Measurements from ENCODE around the gene APOA4. TPM values are rescaled to one million over a fixed set of nuclear protein-coding genes. Genes with fewer than 3 reads are reported as not detected.

Gene APOA4
- total and polyA plus RNA-seq, 9 of the 15 experiments (the other 6 are each of a cell fraction or from before 2014, with no cell fraction given), result 0.07 TPM; not detected in 8

GRCh38 chr11:116787786-116788486, 35.2 kb downstream of the APOA4 start, which contains the start of gene ZPR1 (continued):
- TF ChIP-seq AFF1 (IDR thresholded peaks at IDR 0.05; ENCODE audit: low read depth in 1 of 2, partially characterized antibody in 2 of 2) (no peak), NCOA2 (IDR thresholded peaks at IDR 0.05; ENCODE audit: partially characterized antibody in 2 of 2) (no peak), KDM4B (IDR thresholded peaks at IDR 0.05; ENCODE audit: borderline replicate concordance in 2 of 2, low read depth in 1 of 2) (peak in 1 of 2 experiments; percentile 39; a peak in 1 of 4 replicates), ZNF197 (CRISPR knock-in tag; IDR thresholded peaks at IDR 0.05; ENCODE audit: low read depth) (no peak), MYC (IDR thresholded peaks at IDR 0.05; ENCODE audit: low read depth, low read length) (peak; percentile 93), MYC (CRISPR knock-in tag; IDR thresholded peaks at IDR 0.05; ENCODE audit: borderline replicate concordance, low read depth) (no peak), ZNF764 (CRISPR knock-in tag; IDR thresholded peaks at IDR 0.05; ENCODE audit: low read depth) (no peak), FOXJ3 (CRISPR knock-in tag; IDR thresholded peaks at IDR 0.05) (no peak), VEZF1 (CRISPR knock-in tag; IDR thresholded peaks at IDR 0.05) (peak; percentile 34; the same call in 1 of the 2 replicates), NR3C1 (CRISPR knock-in tag; IDR thresholded peaks at IDR 0.05) (no peak), SNRNP70 (optimal IDR thresholded peaks at IDR 0.05; ENCODE audit: low read depth, low read length) (no peak), ID3 (CRISPR knock-in tag; IDR thresholded peaks at IDR 0.05) (no peak), ID3 (tag; IDR thresholded peaks at IDR 0.05) (no peak), NRF1 (conservative IDR thresholded peaks at IDR 0.05 in 1 of 2, IDR thresholded peaks at IDR 0.05 in 1 of 2) (peak in 1 of 2 experiments; percentile 39; a peak in 3 of 4 replicates)
- TF ChIP-seq, protein P1, sequence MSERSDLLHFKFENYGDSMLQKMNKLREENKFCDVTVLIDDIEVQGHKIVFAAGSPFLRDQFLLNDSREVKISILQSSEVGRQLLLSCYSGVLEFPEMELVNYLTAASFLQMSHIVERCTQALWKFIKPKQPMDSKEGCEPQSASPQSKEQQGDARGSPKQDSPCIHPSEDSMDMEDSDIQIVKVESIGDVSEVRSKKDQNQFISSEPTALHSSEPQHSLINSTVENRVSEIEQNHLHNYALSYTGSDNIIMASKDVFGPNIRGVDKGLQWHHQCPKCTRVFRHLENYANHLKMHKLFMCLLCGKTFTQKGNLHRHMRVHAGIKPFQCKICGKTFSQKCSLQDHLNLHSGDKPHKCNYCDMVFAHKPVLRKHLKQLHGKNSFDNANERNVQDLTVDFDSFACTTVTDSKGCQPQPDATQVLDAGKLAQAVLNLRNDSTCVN (CRISPR knock-in tag; IDR thresholded peaks at IDR 0.05), result no peak
- TF ChIP-seq, protein P2, sequence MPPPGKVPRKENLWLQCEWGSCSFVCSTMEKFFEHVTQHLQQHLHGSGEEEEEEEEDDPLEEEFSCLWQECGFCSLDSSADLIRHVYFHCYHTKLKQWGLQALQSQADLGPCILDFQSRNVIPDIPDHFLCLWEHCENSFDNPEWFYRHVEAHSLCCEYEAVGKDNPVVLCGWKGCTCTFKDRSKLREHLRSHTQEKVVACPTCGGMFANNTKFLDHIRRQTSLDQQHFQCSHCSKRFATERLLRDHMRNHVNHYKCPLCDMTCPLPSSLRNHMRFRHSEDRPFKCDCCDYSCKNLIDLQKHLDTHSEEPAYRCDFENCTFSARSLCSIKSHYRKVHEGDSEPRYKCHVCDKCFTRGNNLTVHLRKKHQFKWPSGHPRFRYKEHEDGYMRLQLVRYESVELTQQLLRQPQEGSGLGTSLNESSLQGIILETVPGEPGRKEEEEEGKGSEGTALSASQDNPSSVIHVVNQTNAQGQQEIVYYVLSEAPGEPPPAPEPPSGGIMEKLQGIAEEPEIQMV (tag; conservative IDR thresholded peaks at IDR 0.05; ENCODE audit: low read depth), result no peak
